NCI-H526 treated with DMSO at 0.1 percent for 48 hours (cell line): ENCODE measurements around the gene CHP2.
A peak's percentile ranks its signal among the peaks of the same experiment; 100 is the strongest.
"Not testable (repeated sequence)": the region's sequence is repeated elsewhere in the genome, so short reads cannot be mapped to it uniquely, and the experiment has no call there.

Experiments
- DNase-seq: peaks from one replicate; lab custom pipeline; 2025; lab: John Stamatoyannopoulos, UW

Gene CHP2

GRCh38 chr16:23745263-23745662 lies 9.6 kb upstream of the CHP2 start:
- DNase-seq, result no peak

GRCh38 chr16:23748630-23749029 lies 6.2 kb upstream of the CHP2 start:
- no peak for DNase-seq

- DNase-seq, result not testable (repeated sequence)
Observed at GRCh38 chr16:23751053-23751452, 3.8 kb upstream of the CHP2 start.

- DNase-seq, result no peak
Observed at GRCh38 chr16:23753908-23754593, 775 bp upstream of the CHP2 start.

GRCh38 chr16:23755484-23755809 lies 621 bp downstream of the CHP2 start:
- DNase-seq, result no peak

GRCh38 chr16:23757116-23757515 lies 2.3 kb downstream of the CHP2 start:
- DNase-seq, result no peak

GRCh38 chr16:23757937-23758619 lies 3.3 kb downstream of the CHP2 start:
- no peak for DNase-seq

- no peak for DNase-seq
Observed at GRCh38 chr16:23765933-23766332, 11.1 kb downstream of the CHP2 start.

GRCh38 chr16:23768581-23768980 lies 13.8 kb downstream of the CHP2 start:
- DNase-seq, result no peak

GRCh38 chr16:23771027-23771426 lies 16.2 kb downstream of the CHP2 start:
- DNase-seq, result no peak

GRCh38 chr16:23771642-23772041 lies 16.8 kb downstream of the CHP2 start:
- no peak for DNase-seq

GRCh38 chr16:23773339-23773738 lies 18.5 kb downstream of the CHP2 start:
- no peak for DNase-seq

GRCh38 chr16:23781176-23781575 lies 26.4 kb downstream of the CHP2 start:
- DNase-seq, result no peak

GRCh38 chr16:23784811-23785447 lies 30.1 kb downstream of the CHP2 start:
- no peak for DNase-seq

GRCh38 chr16:23785842-23786241 lies 31.0 kb downstream of the CHP2 start:
- no peak for DNase-seq

GRCh38 chr16:23786964-23787561 lies 32.2 kb downstream of the CHP2 start:
- no peak for DNase-seq

- no peak for DNase-seq
Observed at GRCh38 chr16:23788685-23789084, 33.9 kb downstream of the CHP2 start.

GRCh38 chr16:23795378-23795777 lies 40.6 kb downstream of the CHP2 start:
- no peak for DNase-seq

GRCh38 chr16:23796941-23797340 lies 42.1 kb downstream of the CHP2 start:
- no peak for DNase-seq

GRCh38 chr16:23801378-23801777 lies 46.6 kb downstream of the CHP2 start:
- peak; percentile 4 for DNase-seq

GRCh38 chr16:23802776-23803175 lies 48.0 kb downstream of the CHP2 start:
- no peak for DNase-seq

GRCh38 chr16:23803591-23804123 lies 48.8 kb downstream of the CHP2 start:
- peak; percentile 13 for DNase-seq

- no peak for DNase-seq
Observed at GRCh38 chr16:23807028-23807427, 52.2 kb downstream of the CHP2 start.
